ENCODE data around the gene AK9.
A peak's percentile ranks its signal among the peaks of the same experiment; 100 is the strongest.

Gene AK9

GRCh38 chr6:109693111-109693510, 2.1 kb upstream of the AK9 start:
- no peak for ATAC-seq
- TF ChIP-seq POU6F1 (CRISPR knock-in tag; IDR thresholded peaks at IDR 0.05; ENCODE audit: borderline replicate concordance, low read depth) (no peak), TCF4 (CRISPR knock-in tag; IDR thresholded peaks at IDR 0.05; ENCODE audit: borderline replicate concordance) (no peak), ZNF565 (CRISPR knock-in tag; conservative IDR thresholded peaks at IDR 0.05; ENCODE audit: low read depth) (no peak), RARB (CRISPR knock-in tag; IDR thresholded peaks at IDR 0.05) (no peak), CREB5 (CRISPR knock-in tag; IDR thresholded peaks at IDR 0.05; ENCODE audit: low read depth) (no peak), BACH2 (CRISPR knock-in tag; IDR thresholded peaks at IDR 0.05; ENCODE audit: borderline replicate concordance) (no peak), ZNF70 (CRISPR knock-in tag; IDR thresholded peaks at IDR 0.05) (no peak), ZFP30 (CRISPR knock-in tag; IDR thresholded peaks at IDR 0.05) (no peak), GLIS3 (CRISPR knock-in tag; IDR thresholded peaks at IDR 0.05) (no peak), ZNF8 (CRISPR knock-in tag; IDR thresholded peaks at IDR 0.05) (no peak), SNAI2 (CRISPR knock-in tag; IDR thresholded peaks at IDR 0.05) (no peak), OSR1 (CRISPR knock-in tag; IDR thresholded peaks at IDR 0.05) (no peak), ARNTL (CRISPR knock-in tag; IDR thresholded peaks at IDR 0.05; ENCODE audit: borderline replicate concordance, low read depth) (no peak), CSRNP3 (CRISPR knock-in tag; IDR thresholded peaks at IDR 0.05) (no peak)

- peak; percentile 46 for ATAC-seq
- TF ChIP-seq TSHZ2 (CRISPR knock-in tag; IDR thresholded peaks at IDR 0.05), result no peak
- no peak for TF ChIP-seq ZNF8 (CRISPR knock-in tag; IDR thresholded peaks at IDR 0.05)
- TF ChIP-seq PATZ1 (CRISPR knock-in tag; IDR thresholded peaks at IDR 0.05; ENCODE audit: borderline replicate concordance), result no peak
- TF ChIP-seq SNAI2 (CRISPR knock-in tag; IDR thresholded peaks at IDR 0.05), result 0 out of 2 replicates have a peak, but pooled peaks have one; percentile 73
- no peak for TF ChIP-seq ISL1 (CRISPR knock-in tag; IDR thresholded peaks at IDR 0.05)
Measured at GRCh38 chr6:109690373-109690736, 647 bp downstream of the AK9 start.

GRCh38 chr6:109687271-109687761, 3.7 kb downstream of the AK9 start:
- no peak for TF ChIP-seq ESRRG (CRISPR knock-in tag; IDR thresholded peaks at IDR 0.05)
- TF ChIP-seq TCF4 (CRISPR knock-in tag; IDR thresholded peaks at IDR 0.05; ENCODE audit: borderline replicate concordance), result no peak
- TF ChIP-seq ZNF8 (CRISPR knock-in tag; IDR thresholded peaks at IDR 0.05), result no peak
- no peak for TF ChIP-seq ZFP3 (CRISPR knock-in tag; IDR thresholded peaks at IDR 0.05)
- TF ChIP-seq SNAI2 (CRISPR knock-in tag; IDR thresholded peaks at IDR 0.05), result no peak
- TF ChIP-seq CSRNP3 (CRISPR knock-in tag; IDR thresholded peaks at IDR 0.05), result no peak
- no peak for TF ChIP-seq PPARA (CRISPR knock-in tag; IDR thresholded peaks at IDR 0.05; ENCODE audit: borderline replicate concordance)
- ATAC-seq, result no peak

Data from SK-N-SH treated with all-trans-retinoic acid at 6 μM for 48 hours (cell line).